ENCODE measurements around the gene HRH2. TPM values are rescaled to one million over a fixed set of nuclear protein-coding genes. Genes with fewer than 3 reads are reported as not detected.

The HRH2 gene
- total RNA-seq, 2 experiments from 2014 or later = 23.2 to 24.5 TPM

DNA sequence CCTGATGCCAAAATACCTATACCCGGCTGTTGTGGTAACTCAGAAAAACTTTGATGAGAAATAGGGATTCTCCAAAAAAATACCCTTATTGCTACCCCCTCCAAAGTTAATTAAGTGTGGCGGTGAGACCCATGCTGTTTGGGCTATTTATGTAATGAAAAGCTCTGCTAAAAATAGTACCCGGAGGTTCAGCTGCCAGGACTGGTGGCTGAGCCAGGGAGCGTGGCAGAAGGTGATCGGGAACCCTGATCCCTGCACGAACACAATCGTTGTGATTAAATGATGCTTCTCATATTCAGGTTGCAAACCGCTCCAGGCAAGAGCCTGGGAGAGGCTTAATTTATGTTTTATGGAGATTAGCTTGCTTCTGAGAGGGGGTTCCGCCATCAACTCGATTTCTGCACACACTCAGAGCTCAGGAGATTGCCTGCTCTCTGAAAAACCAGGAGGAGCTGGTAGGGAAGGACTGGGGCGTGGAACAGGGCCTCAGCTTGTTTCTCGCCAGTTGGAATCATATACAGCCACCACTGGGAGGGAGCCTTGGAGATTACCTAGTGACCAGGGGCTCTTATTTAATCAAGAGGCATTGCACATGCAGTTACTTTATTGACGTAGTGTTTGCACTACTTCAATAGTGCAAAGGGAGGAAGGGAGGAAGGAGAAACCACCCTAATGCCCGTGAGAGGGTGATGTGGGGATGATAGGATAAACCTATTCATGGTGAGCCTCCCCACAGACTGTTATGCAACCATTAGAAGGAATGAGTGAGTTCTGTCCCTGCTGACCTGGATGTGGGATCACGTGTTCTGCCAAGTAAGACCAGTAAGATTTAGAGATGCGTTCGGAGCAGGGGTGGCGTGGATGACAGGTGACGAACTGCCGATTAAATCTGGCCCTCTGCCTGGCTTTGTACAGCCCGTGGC lies 23.4 kb downstream of the HRH2 start:
- H3K9me3 Mint-ChIP-seq = no peaks in the 10 kb centered on the region
- DNase-seq = no peak
- H3K27ac Mint-ChIP-seq = no peak overlapping the region
- H3K4me3 Mint-ChIP-seq = no peak overlapping the region
- no peak for ATAC-seq
- intact Hi-C loops (cut with micrococcal nuclease) = no loop called here
- peaks cover 31% of the 10 kb centered on the region for H3K36me3 Mint-ChIP-seq (ENCODE audit: low read depth)
- no peaks in the 10 kb centered on the region for H3K27me3 Mint-ChIP-seq
- peaks cover 30% of the 10 kb centered on the region for H3K4me1 Mint-ChIP-seq (ENCODE audit: low read depth)
- POLR2A ChIA-PET = no interaction called here
- no peak for TF ChIP-seq CTCF (IDR thresholded peaks at IDR 0.05)
- CTCF ChIA-PET = interaction anchor here (1.0 kb wide), 1 partner anchor 37 kb away, joined by 3 read pairs; no protein-coding TSS in a partner anchor

DNA sequence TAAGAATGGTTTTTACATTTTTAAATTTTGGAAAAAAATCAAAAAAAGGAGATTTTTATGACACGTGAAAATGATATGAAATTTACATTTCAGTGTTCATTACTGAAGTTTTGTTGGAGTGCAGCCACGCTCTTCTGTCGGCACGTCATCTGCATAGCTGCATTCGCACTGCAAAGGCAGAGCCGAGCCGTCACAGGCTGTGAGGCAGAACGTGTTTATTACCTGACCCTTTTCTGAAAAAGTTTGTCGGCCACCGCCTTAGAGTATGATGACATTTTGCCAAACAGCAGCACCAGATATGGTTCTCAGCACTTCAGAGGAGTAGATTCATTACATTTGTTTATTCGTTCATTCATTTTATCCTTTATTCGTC lies 24.1 kb downstream of the HRH2 start:
- Mint-ChIP-seq H3K4me1 (ENCODE audit: low read depth) (peaks cover 24% of the 10 kb centered on the region), H3K9me3 (no peaks in the 10 kb centered on the region), H3K27me3 (no peaks in the 10 kb centered on the region), H3K36me3 (ENCODE audit: low read depth) (peaks cover 31% of the 10 kb centered on the region), H3K4me3 (no peak overlapping the region), H3K27ac (no peak overlapping the region)
- no peak for TF ChIP-seq CTCF (IDR thresholded peaks at IDR 0.05)
- CTCF ChIA-PET = interaction anchor here (1.0 kb wide), 2 partner anchors 15 to 37 kb away, joined by 3 read pairs; no protein-coding TSS in a partner anchor
- intact Hi-C loops (cut with micrococcal nuclease) = no loop called here
- POLR2A ChIA-PET = interaction anchor here (0.6 kb wide), 1 partner anchor 191 kb away, joined by 3 read pairs; no protein-coding TSS in a partner anchor
- no peak for DNase-seq
- ATAC-seq = no peak

- Mint-ChIP-seq H3K27ac (no peak overlapping the region), H3K27me3 (no peaks in the 10 kb centered on the region), H3K9me3 (no peaks in the 10 kb centered on the region), H3K4me1 (ENCODE audit: low read depth) (peaks cover 17% of the 10 kb centered on the region), H3K4me3 (no peak overlapping the region), H3K36me3 (ENCODE audit: low read depth) (peaks cover 32% of the 10 kb centered on the region)
- ATAC-seq = no peak
- DNase-seq = no peak
- CTCF ChIA-PET = interaction anchor here (1.0 kb wide), 2 partner anchors 14 to 36 kb away, joined by 3 read pairs; no protein-coding TSS in a partner anchor
- no peak for TF ChIP-seq CTCF (IDR thresholded peaks at IDR 0.05)
- intact Hi-C loops (cut with micrococcal nuclease) = no loop called here
- POLR2A ChIA-PET = interaction anchor here (0.6 kb wide), 1 partner anchor 192 kb away, joined by 3 read pairs; no protein-coding TSS in a partner anchor
These were observed 24.8 kb downstream of the HRH2 start for GRCh38 chr5:175682664-175683063.

DNA sequence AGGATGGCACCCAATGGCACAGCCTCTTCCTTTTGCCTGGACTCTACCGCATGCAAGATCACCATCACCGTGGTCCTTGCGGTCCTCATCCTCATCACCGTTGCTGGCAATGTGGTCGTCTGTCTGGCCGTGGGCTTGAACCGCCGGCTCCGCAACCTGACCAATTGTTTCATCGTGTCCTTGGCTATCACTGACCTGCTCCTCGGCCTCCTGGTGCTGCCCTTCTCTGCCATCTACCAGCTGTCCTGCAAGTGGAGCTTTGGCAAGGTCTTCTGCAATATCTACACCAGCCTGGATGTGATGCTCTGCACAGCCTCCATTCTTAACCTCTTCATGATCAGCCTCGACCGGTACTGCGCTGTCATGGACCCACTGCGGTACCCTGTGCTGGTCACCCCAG lies 25.4 kb downstream of the HRH2 start:
- Mint-ChIP-seq H3K4me1 (ENCODE audit: low read depth) (peaks cover 15% of the 10 kb centered on the region), H3K9me3 (no peaks in the 10 kb centered on the region), H3K27ac (no peak overlapping the region), H3K36me3 (ENCODE audit: low read depth) (peaks cover 38% of the 10 kb centered on the region), H3K27me3 (no peaks in the 10 kb centered on the region), H3K4me3 (no peak overlapping the region)
- ChIA-PET POLR2A (no interaction called here), CTCF (no interaction called here)
- intact Hi-C loops (cut with micrococcal nuclease) = no loop called here
- DNase-seq (no peak), ATAC-seq (no peak)
- TF ChIP-seq CTCF (IDR thresholded peaks at IDR 0.05) = no peak

DNA sequence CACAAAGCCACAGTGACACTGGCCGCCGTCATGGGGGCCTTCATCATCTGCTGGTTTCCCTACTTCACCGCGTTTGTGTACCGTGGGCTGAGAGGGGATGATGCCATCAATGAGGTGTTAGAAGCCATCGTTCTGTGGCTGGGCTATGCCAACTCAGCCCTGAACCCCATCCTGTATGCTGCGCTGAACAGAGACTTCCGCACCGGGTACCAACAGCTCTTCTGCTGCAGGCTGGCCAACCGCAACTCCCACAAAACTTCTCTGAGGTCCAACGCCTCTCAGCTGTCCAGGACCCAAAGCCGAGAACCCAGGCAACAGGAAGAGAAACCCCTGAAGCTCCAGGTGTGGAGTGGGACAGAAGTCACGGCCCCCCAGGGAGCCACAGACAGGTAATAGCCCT lies 26.1 kb downstream of the HRH2 start:
- no peak overlapping the region for H3K4me3 Mint-ChIP-seq
- no peak for DNase-seq
- ChIA-PET CTCF (interaction anchor here (7.8 kb wide), 1 partner anchor 149 kb away, joined by 89 read pairs; no protein-coding TSS in a partner anchor), POLR2A (no interaction called here)
- no peaks in the 10 kb centered on the region for H3K27me3 Mint-ChIP-seq
- intact Hi-C loops (cut with micrococcal nuclease) = no loop called here
- H3K36me3 Mint-ChIP-seq (ENCODE audit: low read depth) = peaks cover 39% of the 10 kb centered on the region
- H3K4me1 Mint-ChIP-seq (ENCODE audit: low read depth) = peaks cover 12% of the 10 kb centered on the region
- no peaks in the 10 kb centered on the region for H3K9me3 Mint-ChIP-seq
- TF ChIP-seq CTCF (IDR thresholded peaks at IDR 0.05) = no peak
- H3K27ac Mint-ChIP-seq = no peak overlapping the region
- ATAC-seq = no peak
